ENCODE data around the gene LLGL2.

The LLGL2 gene

DNA sequence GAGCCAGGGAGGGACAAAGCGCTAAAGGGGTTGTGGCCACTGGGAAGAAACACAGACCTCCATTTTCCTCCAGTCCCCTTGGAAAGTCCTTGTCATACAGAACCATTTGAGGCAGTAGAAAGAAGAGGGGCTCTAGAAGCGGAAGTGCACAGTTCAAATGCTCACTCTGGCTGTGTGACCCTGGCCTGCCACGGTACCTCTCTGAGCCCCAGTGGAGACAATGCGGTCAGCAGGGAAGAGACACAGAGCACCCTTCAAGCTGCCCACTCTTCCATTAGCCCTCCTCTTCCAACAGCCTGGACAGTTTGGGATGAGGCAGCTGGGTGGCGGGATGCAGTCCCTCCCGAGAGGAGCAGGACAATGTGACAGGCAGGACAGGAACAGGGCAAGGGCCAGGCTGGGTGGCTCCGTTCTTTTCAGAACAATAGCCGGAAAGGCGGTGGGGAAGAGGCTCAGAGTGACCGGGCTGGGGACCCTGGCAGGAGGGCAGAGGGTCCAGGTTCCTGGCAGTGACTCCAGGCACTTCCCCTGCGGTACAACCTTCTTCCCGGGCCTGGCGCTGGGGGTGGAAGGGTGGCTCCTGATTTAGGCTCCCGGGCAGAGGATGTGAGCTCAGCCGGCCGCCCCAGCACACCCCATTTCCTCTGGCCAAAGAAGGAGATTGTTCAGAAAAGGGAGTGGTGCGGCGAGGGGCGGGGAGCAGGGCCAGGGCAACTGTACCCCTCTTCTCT is 15.8 kb upstream of the LLGL2 start:
- Mint-ChIP-seq H3K9me3 (no peaks in the 10 kb centered on the region), H3K36me3 (no peaks in the 10 kb centered on the region), H3K27ac (no peak overlapping the region), H3K4me3 (no peak overlapping the region), H3K4me1 (peaks cover under 1% of the 10 kb centered on the region), H3K27me3 (peaks cover 15% of the 10 kb centered on the region)
- no peak for ATAC-seq

DNA sequence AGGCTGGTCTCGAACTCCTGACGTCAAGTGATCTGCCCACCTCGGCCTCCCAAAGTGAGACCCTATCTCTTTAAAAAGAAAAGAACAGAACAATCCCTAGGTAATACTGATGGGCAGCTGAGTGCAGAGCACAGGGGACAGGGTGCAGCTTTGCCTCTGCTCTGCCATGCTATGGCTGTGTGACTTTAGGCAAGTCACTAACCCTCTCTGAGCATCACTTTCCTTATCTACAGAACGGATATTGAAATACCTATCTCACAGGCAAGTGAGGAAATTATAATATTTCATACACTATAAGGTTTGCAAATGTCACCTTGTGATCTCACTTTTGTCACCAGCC is 14.3 kb upstream of the LLGL2 start:
- ATAC-seq = no peak
- Mint-ChIP-seq H3K4me1 (no peaks in the 10 kb centered on the region), H3K27ac (no peak overlapping the region), H3K4me3 (no peak overlapping the region), H3K36me3 (no peaks in the 10 kb centered on the region), H3K9me3 (no peaks in the 10 kb centered on the region), H3K27me3 (no peaks in the 10 kb centered on the region)

DNA sequence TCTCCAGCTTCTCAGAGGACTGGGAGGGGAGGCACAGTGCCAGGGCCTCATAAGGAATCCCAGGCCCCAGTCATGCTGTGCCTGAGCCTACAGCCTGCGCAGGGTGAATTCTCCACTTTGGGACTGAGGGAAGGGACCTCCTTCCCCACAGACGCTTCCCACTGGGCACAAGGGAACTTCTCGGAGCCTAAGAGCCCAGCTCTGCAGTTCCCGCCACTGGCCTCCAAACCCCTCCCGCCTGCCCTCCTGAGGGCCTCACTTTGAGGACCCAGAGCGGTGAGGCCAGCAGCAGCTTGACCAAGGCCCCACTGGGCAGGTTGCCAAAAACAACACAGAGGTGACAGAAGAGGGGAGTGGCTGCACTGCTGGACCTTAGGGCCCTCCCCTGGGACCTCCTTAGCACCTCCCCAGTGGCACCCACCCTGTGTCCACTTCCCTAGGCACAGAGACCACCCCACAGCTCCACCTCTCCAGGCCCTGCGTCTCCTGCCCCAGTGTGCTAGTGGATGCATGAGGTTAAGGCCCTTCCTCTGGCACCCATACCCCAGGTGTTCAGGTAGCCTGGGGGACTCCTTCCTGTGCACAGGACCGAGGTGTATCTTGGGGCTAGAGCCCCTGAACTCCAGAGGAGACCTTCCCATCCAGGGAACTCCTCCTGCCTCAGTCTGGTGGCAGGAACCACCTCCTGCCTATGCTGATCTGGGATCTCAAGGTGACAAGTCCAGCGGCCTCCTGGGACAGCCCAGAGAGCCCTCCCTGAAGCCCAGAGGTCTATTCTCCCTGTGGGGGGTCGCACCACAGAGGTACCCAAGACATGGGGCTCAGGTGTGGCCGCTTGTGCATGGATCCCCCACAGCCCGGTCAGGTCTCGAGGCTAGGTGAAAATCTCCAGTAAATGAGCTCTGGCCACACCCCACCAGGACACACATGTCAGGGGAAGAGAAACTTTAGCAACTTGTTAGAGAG is 13.6 kb upstream of the LLGL2 start:
- no peak for ATAC-seq
- Mint-ChIP-seq H3K36me3 (no peaks in the 10 kb centered on the region), H3K4me1 (peaks cover 2% of the 10 kb centered on the region), H3K27ac (peak overlapping the region; percentile 50), H3K4me3 (no peak overlapping the region), H3K27me3 (no peaks in the 10 kb centered on the region), H3K9me3 (no peaks in the 10 kb centered on the region)

DNA sequence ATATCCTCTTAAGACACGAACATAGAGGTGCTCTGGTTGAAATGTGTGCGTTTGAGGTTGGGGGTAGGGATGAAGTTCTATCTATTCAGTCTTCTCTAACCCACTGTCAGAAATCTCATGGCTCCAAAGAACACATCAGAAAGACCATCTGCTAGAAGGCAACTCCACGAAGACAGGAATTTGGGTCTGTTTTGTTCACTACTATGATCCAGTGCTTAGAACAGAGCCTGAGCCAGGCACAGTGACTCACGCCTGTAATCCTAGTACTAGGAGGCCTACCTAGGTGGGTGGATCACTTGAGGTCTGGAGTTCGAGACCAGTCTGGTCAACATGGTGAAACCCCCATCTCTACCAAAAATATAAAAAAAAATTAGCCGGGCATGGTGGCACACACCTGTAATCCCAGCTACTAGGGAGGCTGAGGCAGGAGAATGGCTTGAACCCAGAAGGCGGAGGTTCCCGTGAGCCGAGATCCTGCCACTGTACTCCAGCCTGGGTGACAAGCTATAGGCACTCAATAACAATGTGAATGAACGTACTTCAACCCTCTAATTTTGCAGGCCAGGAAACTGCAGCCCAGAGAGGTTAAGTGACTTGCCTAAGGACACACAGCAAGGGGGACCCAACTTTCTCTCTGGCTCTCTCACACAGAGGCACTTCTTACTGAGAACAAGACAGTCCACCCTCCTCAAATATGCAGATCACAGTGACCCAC is 12.4 kb upstream of the LLGL2 start:
- peaks cover 13% of the 10 kb centered on the region for H3K4me1 Mint-ChIP-seq
- no peaks in the 10 kb centered on the region for H3K27me3 Mint-ChIP-seq
- H3K27ac Mint-ChIP-seq = no peak overlapping the region
- H3K4me3 Mint-ChIP-seq = no peak overlapping the region
- no peaks in the 10 kb centered on the region for H3K36me3 Mint-ChIP-seq
- ATAC-seq = no peak
- no peaks in the 10 kb centered on the region for H3K9me3 Mint-ChIP-seq

DNA sequence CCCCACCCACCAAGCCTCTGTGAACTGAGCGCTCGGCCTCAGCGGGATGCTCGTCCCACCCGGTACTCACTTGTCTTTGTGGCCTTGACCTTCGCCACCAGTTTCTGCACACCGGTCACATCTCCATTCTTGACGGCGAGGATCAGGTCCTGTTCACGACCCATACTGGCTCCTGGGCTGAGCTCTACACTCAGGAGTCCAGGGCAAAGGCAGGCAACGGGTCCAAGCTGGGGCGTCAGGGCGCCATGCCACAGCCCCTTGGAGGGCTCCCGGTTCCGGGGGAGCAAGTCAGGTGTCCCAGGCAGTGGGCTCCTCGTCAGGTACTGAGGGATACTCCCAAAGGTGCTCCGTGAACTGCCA is 11.9 kb upstream of the LLGL2 start:
- H3K36me3 Mint-ChIP-seq = peaks cover 4% of the 10 kb centered on the region
- no peak overlapping the region for H3K4me3 Mint-ChIP-seq
- H3K4me1 Mint-ChIP-seq = peaks cover 19% of the 10 kb centered on the region
- ATAC-seq = no peak
- no peaks in the 10 kb centered on the region for H3K9me3 Mint-ChIP-seq
- H3K27me3 Mint-ChIP-seq = no peaks in the 10 kb centered on the region
- no peak overlapping the region for H3K27ac Mint-ChIP-seq

DNA sequence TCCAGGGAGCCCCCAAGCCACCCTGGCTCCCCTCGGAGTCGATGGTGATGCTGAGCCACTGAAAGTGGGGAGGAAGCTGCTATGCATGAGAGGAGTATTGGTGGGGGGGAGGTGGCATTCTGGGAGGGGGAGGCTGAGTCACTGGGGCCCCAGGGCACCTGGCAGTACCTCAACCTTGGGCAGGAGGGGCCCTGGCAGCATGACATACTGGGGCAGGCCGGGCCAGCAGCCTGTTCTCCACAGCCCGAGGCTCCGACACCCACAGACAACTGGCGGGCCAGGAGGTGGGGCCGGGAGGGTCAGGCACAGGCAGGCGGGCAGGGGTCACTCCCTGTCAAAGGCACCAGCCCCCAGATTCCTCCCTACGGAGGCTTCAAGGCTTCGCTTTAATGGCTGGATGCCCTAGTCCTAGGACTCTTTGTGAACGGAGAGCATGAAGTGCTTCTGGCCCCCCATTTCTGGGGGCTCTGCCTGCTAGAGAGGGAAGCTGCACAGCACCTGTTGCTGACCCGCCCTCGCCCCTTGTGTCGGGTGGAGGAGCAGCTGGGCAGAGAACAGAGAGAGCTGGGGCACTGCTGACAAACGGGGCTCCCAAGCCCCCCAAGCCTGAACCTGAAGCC is 11.1 kb upstream of the LLGL2 start:
- Mint-ChIP-seq H3K27ac (no peak overlapping the region), H3K27me3 (no peaks in the 10 kb centered on the region), H3K36me3 (peaks cover 6% of the 10 kb centered on the region), H3K4me3 (peak overlapping the region; percentile 32), H3K4me1 (peaks cover 22% of the 10 kb centered on the region), H3K9me3 (no peaks in the 10 kb centered on the region)
- no peak for ATAC-seq

DNA sequence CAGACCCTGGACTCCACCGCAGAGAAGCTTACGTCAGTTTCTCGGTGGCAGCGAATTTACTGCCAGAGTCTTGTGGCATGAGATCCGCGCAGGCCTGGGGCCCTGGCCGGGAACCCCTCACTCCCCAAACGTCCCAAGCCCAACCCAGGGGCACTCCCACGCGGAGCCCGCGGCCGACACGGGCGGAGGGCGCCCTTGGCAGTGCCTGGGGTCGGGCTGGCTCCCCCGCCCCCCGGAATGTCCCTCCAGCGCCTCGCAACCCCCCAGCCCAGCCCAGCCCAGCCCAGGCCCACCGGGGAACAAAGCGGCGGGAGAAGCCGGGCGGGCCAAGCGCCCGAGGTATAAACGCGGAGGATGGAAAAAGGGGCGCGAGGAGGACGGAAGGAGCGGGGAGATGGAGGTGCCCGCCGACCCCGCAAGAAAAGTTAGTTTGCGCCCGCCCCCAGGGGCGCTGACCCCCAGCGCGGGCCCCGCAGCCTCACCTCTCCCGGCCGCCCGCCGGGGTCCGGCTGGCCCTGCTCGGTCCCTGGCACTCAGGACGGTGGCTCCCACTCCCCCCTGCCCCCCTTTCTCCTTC is 10.5 kb upstream of the LLGL2 start:
- Mint-ChIP-seq H3K9me3 (no peaks in the 10 kb centered on the region), H3K4me3 (peak overlapping the region; percentile 90), H3K36me3 (peaks cover 6% of the 10 kb centered on the region), H3K27me3 (no peaks in the 10 kb centered on the region), H3K4me1 (peaks cover 22% of the 10 kb centered on the region), H3K27ac (no peak overlapping the region)
- ATAC-seq = peak; percentile 0

DNA sequence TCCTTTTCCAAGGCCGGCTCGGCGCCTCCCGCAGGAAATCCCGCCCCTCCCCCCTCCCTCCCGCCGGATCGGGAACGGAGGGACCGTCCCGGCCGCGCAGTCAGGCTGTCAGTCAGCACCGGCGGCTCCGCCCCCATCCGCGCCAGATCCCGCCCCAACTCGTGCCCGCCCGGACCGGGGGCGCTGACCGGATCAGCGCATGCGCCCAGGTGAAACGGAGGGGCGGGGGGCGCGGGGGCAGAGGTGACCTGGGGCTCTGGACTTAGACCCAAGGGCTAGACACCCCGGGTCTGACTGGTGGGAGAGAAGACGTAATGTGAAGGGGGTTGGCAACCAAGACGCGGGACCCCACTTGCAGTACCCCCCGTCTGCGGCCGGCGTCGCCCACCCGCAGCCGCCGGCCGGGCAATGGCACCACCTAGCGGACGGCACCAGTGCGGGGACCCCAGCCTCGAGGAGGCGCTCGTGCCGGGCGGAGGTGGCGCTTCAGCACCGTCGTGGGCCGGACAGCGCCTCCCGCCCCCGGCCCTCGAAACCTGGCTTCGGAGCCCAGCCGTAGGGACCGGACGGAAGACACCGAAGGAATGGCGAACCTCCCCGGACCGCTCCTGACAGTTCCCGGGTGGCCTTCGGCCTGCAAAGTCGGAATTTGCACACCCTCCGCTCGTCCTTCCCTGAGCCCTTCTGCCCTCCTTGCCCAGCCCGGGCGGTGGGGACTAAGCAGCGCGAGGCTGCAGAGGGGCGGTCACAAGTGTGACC is 9.8 kb upstream of the LLGL2 start, which contains the start of gene CASKIN2:
TSS of gene CASKIN2 (minus strand) at position 42 of the 759 bp plus-strand sequence. CDS start 1,733 bp downstream, outside the sequence.
- ATAC-seq = peak; percentile 70
- Mint-ChIP-seq H3K27ac (peak within 1 kb of the TSS; percentile 40), H3K27me3 (no peaks in the 10 kb centered on the region), H3K4me1 (peaks cover 22% of the 10 kb centered on the region), H3K9me3 (no peaks in the 10 kb centered on the region), H3K36me3 (peaks cover 6% of the 10 kb centered on the region), H3K4me3 (peak within 1 kb of the TSS; percentile 90)

DNA sequence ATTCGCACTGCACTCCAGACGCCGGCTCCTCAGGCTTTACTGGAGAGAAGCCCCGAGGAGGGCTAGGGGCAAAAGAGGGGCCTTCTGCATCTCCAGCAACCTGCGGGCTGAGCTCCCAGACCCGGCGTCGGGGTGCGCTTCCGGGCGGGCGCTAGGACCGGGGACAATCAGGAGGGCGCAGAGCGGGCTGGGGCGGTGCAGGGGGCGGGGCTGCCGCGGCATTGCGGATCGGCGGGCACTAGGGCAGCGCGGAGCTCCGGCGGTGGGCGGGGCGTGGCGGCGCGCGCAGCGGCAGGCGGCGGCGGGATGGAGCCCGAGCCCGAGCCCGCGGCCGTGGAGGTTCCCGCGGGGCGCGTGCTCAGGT is 9.3 kb upstream of the LLGL2 start, which contains the start of gene TSEN54:
TSS of gene TSEN54 (plus strand) at position 274 of the 364 bp plus-strand sequence. CDS start at position 307, 33 bp downstream.
- Mint-ChIP-seq H3K4me1 (peaks cover 22% of the 10 kb centered on the region), H3K36me3 (peaks cover 6% of the 10 kb centered on the region), H3K27me3 (no peaks in the 10 kb centered on the region), H3K4me3 (peak within 1 kb of the TSS; percentile 90), H3K9me3 (no peaks in the 10 kb centered on the region), H3K27ac (peak within 1 kb of the TSS; percentile 41)
- peak; percentile 92 for ATAC-seq

DNA sequence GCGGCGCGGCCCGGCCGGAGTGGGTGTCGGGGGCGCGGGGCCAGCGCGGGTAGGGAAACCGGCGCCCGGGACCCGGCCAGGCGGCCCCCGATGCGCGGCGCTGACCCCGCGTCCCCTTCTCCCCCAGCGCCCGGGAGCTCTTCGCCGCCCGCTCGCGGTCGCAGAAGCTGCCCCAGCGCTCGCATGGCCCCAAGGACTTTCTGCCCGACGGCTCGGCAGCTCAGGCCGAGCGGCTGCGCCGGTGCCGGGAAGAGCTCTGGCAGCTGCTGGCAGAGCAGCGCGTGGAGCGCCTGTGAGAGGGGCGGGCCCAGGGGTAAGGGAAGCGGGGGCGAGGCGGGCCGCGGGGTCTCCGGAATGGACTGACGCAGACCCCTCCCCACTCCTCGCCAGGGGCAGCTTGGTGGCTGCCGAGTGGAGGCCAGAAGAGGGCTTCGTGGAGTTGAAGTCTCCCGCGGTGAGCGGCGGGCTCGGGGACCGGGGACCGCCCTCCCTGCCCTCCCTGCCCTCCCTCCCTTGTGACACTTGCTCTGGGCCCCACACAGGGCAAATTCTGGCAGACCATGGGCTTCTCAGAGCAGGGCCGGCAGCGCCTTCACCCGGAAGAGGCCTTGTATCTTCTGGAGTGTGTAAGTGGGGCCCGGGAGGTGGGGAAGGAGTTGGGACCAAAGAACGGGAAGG is 8.7 kb upstream of the LLGL2 start:
- H3K27me3 Mint-ChIP-seq = no peaks in the 10 kb centered on the region
- no peaks in the 10 kb centered on the region for H3K9me3 Mint-ChIP-seq
- peaks cover 22% of the 10 kb centered on the region for H3K4me1 Mint-ChIP-seq
- peak overlapping the region; percentile 82 for H3K4me3 Mint-ChIP-seq
- H3K36me3 Mint-ChIP-seq = peaks cover 6% of the 10 kb centered on the region
- ATAC-seq = peak; percentile 22
- peak overlapping the region; percentile 41 for H3K27ac Mint-ChIP-seq

DNA sequence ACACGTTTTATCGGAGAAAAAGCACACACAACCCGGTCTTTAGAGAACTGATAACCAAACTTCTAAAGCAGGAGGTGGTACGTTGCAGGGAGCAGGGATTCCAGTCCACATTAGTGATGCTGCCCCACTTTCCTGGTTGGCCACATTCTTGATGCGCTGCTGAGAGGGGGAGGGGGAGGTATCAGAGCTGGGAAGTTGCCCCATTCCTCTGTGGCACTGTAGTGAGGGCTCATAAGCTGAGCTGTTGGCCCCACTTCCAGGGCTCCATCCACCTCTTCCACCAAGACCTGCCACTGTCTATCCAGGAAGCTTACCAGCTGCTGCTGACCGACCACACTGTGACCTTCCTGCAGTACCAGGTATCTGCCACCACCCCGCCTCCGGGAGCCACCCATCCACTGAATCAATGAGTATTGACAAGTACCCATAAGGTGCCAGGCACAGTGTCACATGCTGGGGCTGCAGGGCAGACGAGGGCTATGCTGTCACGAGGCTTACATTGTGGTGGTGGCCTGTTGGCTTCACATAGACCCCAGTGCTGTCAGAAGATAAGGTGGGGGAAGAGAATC is 8.1 kb upstream of the LLGL2 start:
- no peaks in the 10 kb centered on the region for H3K27me3 Mint-ChIP-seq

DNA sequence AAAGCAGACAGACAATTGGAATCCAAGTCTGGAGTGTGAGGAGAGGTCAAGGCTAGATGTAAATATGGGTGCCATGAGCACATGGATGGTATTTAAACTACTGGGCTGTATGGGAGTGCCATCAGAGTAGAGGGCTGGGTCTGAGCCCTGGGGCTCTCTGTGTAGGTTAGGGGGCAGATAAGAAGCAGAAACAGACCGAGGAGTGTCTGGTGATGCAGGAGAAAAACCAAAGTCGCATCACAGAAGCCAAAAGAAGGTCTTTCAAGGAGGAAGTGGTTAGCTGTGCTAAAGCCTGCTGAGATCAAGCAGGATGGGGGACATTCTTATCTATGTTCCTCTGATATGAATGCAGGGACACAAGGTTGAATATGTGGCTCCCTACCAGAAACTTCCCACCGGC is 7.3 kb upstream of the LLGL2 start:
- Mint-ChIP-seq H3K9me3 (no peaks in the 10 kb centered on the region), H3K27ac (peak overlapping the region; percentile 41), H3K27me3 (no peaks in the 10 kb centered on the region), H3K36me3 (peaks cover 6% of the 10 kb centered on the region), H3K4me3 (peak overlapping the region; percentile 82), H3K4me1 (peaks cover 22% of the 10 kb centered on the region)
- peak; percentile 58 for ATAC-seq

More for the DNA sequence above, 8.1 kb upstream of the LLGL2 start:
- Mint-ChIP-seq H3K9me3 (no peaks in the 10 kb centered on the region), H3K36me3 (peaks cover 6% of the 10 kb centered on the region), H3K4me3 (peak overlapping the region; percentile 82), H3K4me1 (peaks cover 22% of the 10 kb centered on the region), H3K27ac (peak overlapping the region; percentile 41)
- no peak for ATAC-seq

DNA sequence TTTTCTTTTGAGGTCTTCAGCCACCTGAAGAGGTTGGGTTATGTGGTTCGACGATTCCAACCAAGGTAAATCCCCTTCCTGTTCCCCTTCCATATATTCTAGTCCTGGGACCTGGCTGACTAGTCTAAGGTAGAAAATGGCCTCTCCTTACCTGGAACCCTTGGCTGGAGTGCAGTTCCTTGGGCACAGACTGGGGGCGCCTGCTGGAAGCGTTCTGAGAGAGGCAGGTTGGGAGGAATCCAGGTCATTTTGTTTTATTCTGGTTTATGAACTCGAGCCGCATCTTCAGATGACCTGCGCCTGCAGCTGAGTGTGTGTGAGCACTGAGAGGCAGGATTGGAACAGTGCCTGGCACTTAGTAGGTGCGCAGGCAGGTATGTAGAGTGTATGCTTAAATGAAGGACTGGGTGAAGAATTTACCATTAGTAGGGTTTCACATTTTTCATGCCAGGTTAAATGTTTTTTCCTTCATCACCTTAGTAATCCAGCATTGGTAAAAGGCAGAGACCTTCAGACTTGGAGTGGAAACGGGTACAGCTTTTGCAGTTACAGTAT is 6.4 kb upstream of the LLGL2 start:
- no peak for ATAC-seq
- Mint-ChIP-seq H3K27me3 (no peaks in the 10 kb centered on the region), H3K4me1 (peaks cover 22% of the 10 kb centered on the region), H3K9me3 (no peaks in the 10 kb centered on the region), H3K27ac (peak overlapping the region; percentile 41), H3K36me3 (peaks cover 6% of the 10 kb centered on the region), H3K4me3 (no peak overlapping the region)
